Measurements from ENCODE around the gene STK11.

Gene STK11

GRCh38 chr19:1251330-1252220 is 46.0 kb downstream of the STK11 start:
- DNase-seq, result no peak

GRCh38 chr19:1252221-1252820 is 46.7 kb downstream of the STK11 start:
- DNase-seq, result peak; percentile 81

GRCh38 chr19:1252821-1253513 is 47.4 kb downstream of the STK11 start:
- peak; percentile 95 for DNase-seq

- DNase-seq, result no peak
Measured at GRCh38 chr19:1253514-1254080, 48.0 kb downstream of the STK11 start.

- no peak for DNase-seq
Measured at GRCh38 chr19:1254081-1254527, 48.5 kb downstream of the STK11 start.

- DNase-seq, result no peak
Measured at GRCh38 chr19:1254530-1255185, 49.1 kb downstream of the STK11 start.

GRCh38 chr19:1255186-1256161 is 49.9 kb downstream of the STK11 start:
- no peak for DNase-seq

GRCh38 chr19:1256646-1257474 is 51.3 kb downstream of the STK11 start:
- no peak for DNase-seq

- no peak for DNase-seq
Measured at GRCh38 chr19:1257475-1258162, 52.0 kb downstream of the STK11 start.

GRCh38 chr19:1258163-1258492 is 52.5 kb downstream of the STK11 start:
- no peak for DNase-seq

- DNase-seq, result no peak
Measured at GRCh38 chr19:1258707-1259205, 53.2 kb downstream of the STK11 start.

- DNase-seq, result peak; percentile 59
Measured at GRCh38 chr19:1259206-1259875, 53.8 kb downstream of the STK11 start.

GRCh38 chr19:1259876-1260748 is 54.5 kb downstream of the STK11 start:
- peak; percentile 52 for DNase-seq

GRCh38 chr19:1260749-1261537 is 55.4 kb downstream of the STK11 start:
- DNase-seq, result peak; percentile 91

- no peak for DNase-seq
Measured at GRCh38 chr19:1261538-1261797, 55.9 kb downstream of the STK11 start.

GRCh38 chr19:1261798-1262622 is 56.4 kb downstream of the STK11 start:
- peak; percentile 92 for DNase-seq

Data from NCI-H226 (cell line).